Spleen (tissue), 11 donors: ENCODE measurements around the gene ANHX. TPM values are rescaled to one million over a fixed set of nuclear protein-coding genes. Genes with fewer than 3 reads are reported as not detected.

Experiments used
- DNase-seq: peaks from one replicate; pipeline ENCODE4 v3.0.0-alpha.2; 2020
- H3K27ac ChIP-seq, 8 donors: fragments of 200-600 bp; sonication (generic) in 7 of 8; 1 replicate in 4 of 8; 2 replicates in 4 of 8; pipeline versions ENCODE4 v1.5.0 to v1.8.0; 2016 to 2021; ENCODE audit warnings: inconsistent platforms in 4 of 8, mild to moderate bottlenecking in 4 of 8, moderate library complexity in 1 of 8
- H3K27me3 ChIP-seq, 7 donors: fragments of 200-600 bp; sonication (generic) in 6 of 7; replicated peaks in 1 of 7; 1 replicate in 4 of 7; 2 replicates in 3 of 7; pipeline versions ENCODE4 v1.5.0 to v1.8.0; 2016 to 2021; ENCODE audit warnings: inconsistent platforms in 3 of 7, mild to moderate bottlenecking in 1 of 7
- H3K36me3 ChIP-seq, 6 donors: fragments of 200-600 bp; sonication (generic) in 5 of 6; 1 replicate in 4 of 6; 2 replicates in 2 of 6; pipeline versions ENCODE4 v1.5.0 to v1.8.0; 2016 to 2021; ENCODE audit warnings: inconsistent platforms in 2 of 6
- H3K4me1 ChIP-seq, 6 donors: fragments of 200-600 bp; sonication (generic) in 5 of 6; 1 replicate in 3 of 6; 2 replicates in 3 of 6; pipeline versions ENCODE4 v1.5.0 to v1.8.0; 2016 to 2021; ENCODE audit warnings: inconsistent platforms in 3 of 6
- H3K4me3 ChIP-seq, 8 donors: fragments of 200-600 bp; sonication (generic) in 7 of 8; 1 replicate in 4 of 8; 2 replicates in 4 of 8; pipeline versions ENCODE4 v1.5.0 to v1.8.0; 2016 to 2021; ENCODE audit warnings: inconsistent platforms in 4 of 8, mild to moderate bottlenecking in 4 of 8, moderate library complexity in 2 of 8
- H3K9me3 ChIP-seq, 8 donors: fragments of 200-600 bp; sonication (generic) in 7 of 8; 1 replicate in 4 of 8; 2 replicates in 4 of 8; pipeline versions ENCODE4 v1.5.0 to v1.8.0; 2016 to 2021; ENCODE audit warnings: inconsistent platforms in 4 of 8
- POLR2A ChIP-seq, 3 donors: fragments of 450-650 bp; IDR thresholded peaks; one replicate each; pipeline ENCODE4 v1.5.1; 2017; ENCODE audit warnings: antibody characterized with exemption in 3 of 3, mild to moderate bottlenecking in 1 of 3
- POLR2AphosphoS5 ChIP-seq, 3 donors: sonication (generic); formaldehyde crosslinking; IDR thresholded peaks; one replicate each; pipeline ENCODE4 v1.5.1; 2017; ENCODE audit warnings: antibody characterized with exemption in 3 of 3
- WGBS, 5 donors: extraction: QIAGEN DNeasy Blood & Tissue Kit in 3 of 5; methylation state at CpG; one replicate each; pipeline versions ENCODE4 v1.1.5 to v1.1.7; 2013 to 2018; 5-methylcytosine and 5-hydroxymethylcytosine counted together
- intact Hi-C: fragments of 100-400 bp; cut with DNase I; formaldehyde crosslinking; loops from one replicate; pipeline ENCODE4 v1.15.0; 2023; ENCODE audit warnings: low total_unique reads
- polyA plus RNA-seq, 3 donors: library from polyadenylated mRNA; stranded (reverse); fragments of 200-250 nt; gene quantifications; one replicate each; pipeline ENCODE4 v1.2.1, GENCODE V29; 2013
- total RNA-seq, 7 donors: library from RNA; depleted of rRNA in 3 of 7; stranded (reverse); fragments of >200 nt in 3 of 7; fragmentation: NEBNext Ultra II Directional in 4 of 7; extraction: Animal tissue kit (Norgen Biotek cat#: 25700) in 4 of 7; gene quantifications; one replicate each; pipeline versions ENCODE4 v1.1.0 to v1.2.1, GENCODE V29; 2016 to 2021
- TF ChIP-seq, protein P1 (sequence below), 11 experiments: fragments of 200-600 bp in 7 of 11; fragments of 450-650 bp in 4 of 11; sonication (generic) in 4 of 11; IDR thresholded peaks in 8 of 11; conservative IDR thresholded peaks in 3 of 11; 1 replicate in 7 of 11; 2 replicates in 4 of 11; pipeline versions ENCODE4 v1.4.0 to v1.8.0; 2016 to 2021; ENCODE audit warnings: antibody characterized with exemption in 11 of 11, inconsistent platforms in 4 of 11, mild to moderate bottlenecking in 1 of 11
- donor health status: healthy with polysubstance abuse.
- donor health status: DM: no; HTN: no; CAD: no; lungs with moderate emphysema.
- donor health status: DM: no; HTN: no; CAD: no.
- donor health status: Bipolar disorder and iron deficiency.
- donor health status: healthy.
- donor health status: DM: no; HTN: no; CAD: no.
- donor health status: DM: yes; HTN: yes; CAD: no.

Gene ANHX
- total and polyA plus RNA-seq, 10 donors: not detected

DNA sequence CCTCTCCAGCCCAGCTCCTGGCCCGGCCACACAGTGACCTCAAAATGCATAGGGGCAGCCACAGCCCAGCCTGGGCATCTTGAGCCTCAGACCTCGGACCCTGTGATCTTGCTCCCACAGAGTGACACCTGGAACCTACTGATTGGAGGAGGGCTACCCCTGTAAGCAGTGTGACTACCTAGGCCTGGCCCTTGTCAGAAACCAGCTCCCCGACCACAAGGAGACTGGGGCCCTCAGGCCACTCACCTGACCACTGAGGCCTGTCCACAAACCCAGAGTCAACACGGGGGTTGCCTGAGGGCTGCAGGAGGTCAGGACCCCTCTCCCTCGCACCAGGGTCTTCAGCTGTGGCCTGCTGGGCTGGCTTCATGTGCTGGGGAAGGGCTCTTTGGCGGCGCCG is 9.0 kb downstream of the ANHX start:
- Histone ChIP-seq H3K27ac (no peak overlapping the region), H3K9me3 (peaks cover 0 to 96% (median 29%) of the 10 kb centered on the region in 8 donors), H3K27me3 (no peaks in the 10 kb centered on the region), H3K4me1 (no peaks in the 10 kb centered on the region), H3K36me3 (no peaks in the 10 kb centered on the region), H3K4me3 (no peak overlapping the region)
- 75 to 85% (median 84%) methylated on average over 5 to 8 of the region's 8 CpGs for WGBS, 5 donors
- TF ChIP-seq, protein P1, sequence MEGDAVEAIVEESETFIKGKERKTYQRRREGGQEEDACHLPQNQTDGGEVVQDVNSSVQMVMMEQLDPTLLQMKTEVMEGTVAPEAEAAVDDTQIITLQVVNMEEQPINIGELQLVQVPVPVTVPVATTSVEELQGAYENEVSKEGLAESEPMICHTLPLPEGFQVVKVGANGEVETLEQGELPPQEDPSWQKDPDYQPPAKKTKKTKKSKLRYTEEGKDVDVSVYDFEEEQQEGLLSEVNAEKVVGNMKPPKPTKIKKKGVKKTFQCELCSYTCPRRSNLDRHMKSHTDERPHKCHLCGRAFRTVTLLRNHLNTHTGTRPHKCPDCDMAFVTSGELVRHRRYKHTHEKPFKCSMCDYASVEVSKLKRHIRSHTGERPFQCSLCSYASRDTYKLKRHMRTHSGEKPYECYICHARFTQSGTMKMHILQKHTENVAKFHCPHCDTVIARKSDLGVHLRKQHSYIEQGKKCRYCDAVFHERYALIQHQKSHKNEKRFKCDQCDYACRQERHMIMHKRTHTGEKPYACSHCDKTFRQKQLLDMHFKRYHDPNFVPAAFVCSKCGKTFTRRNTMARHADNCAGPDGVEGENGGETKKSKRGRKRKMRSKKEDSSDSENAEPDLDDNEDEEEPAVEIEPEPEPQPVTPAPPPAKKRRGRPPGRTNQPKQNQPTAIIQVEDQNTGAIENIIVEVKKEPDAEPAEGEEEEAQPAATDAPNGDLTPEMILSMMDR (IDR thresholded peaks at IDR 0.05 in 8 of 11, conservative IDR thresholded peaks at IDR 0.05 in 3 of 11): no peak
- TF ChIP-seq POLR2A (IDR thresholded peaks at IDR 0.05) (no peak), POLR2AphosphoS5 (IDR thresholded peaks at IDR 0.05) (no peak)
- intact Hi-C loops: no loop called here
- no peak for DNase-seq

DNA sequence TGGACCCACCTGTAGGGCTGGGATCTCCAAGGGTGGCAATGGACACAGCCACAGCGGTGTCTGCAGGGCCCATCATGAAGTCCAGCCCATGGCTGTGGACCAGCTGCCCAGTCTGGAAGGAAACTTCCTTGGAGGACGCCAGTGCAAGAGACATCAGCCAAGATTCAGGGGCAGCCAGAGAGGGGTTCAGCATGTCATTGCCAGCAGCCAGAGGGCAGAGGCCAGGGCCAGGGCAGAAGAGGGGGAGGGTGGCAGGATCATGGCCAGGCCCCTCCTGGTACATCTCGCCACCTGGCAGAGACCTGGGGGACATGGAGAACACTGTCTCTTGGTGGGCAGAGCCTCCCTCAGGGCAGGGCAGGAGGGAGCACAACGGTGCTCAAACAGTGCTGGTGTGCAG is 10.2 kb downstream of the ANHX start:
- Histone ChIP-seq H3K27ac (no peak overlapping the region), H3K9me3 (peaks cover 0 to 96% (median 37%) of the 10 kb centered on the region in 8 donors), H3K36me3 (no peaks in the 10 kb centered on the region), H3K4me1 (no peaks in the 10 kb centered on the region), H3K4me3 (no peak overlapping the region), H3K27me3 (no peaks in the 10 kb centered on the region)
- DNase-seq: no peak
- TF ChIP-seq, protein P1 (IDR thresholded peaks at IDR 0.05 in 8 of 11, conservative IDR thresholded peaks at IDR 0.05 in 3 of 11): no peak
- TF ChIP-seq POLR2A (IDR thresholded peaks at IDR 0.05) (no peak), POLR2AphosphoS5 (IDR thresholded peaks at IDR 0.05) (no peak)
- intact Hi-C loops: no loop called here
- 74 to 87% (median 83%) methylated on average over 2 to 4 of the region's 4 CpGs for WGBS, 5 donors

DNA sequence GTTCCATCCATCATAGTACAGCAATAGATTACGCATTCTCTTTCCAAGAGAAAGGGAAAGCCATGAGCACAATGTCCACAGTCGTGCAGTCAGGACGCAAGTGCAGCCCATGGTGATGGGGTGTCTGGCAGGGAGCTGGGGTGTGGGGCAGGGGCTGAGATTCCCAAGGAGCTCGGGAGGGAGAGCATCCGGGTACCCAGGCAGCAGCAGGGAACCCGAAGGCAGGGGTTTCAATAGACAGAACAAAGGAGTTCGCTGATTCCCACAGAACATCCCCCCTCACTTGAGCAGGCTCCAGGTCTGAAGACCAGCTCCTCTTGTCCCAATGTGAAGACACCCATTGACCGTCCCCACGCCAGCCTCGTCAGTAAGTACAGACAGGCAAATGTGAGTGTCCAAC is 13.5 kb downstream of the ANHX start:
- Histone ChIP-seq H3K36me3 (no peaks in the 10 kb centered on the region), H3K4me3 (no peak overlapping the region), H3K4me1 (no peaks in the 10 kb centered on the region), H3K27me3 (no peaks in the 10 kb centered on the region), H3K9me3 (peaks cover 0 to 98% (median 69%) of the 10 kb centered on the region in 8 donors), H3K27ac (no peak overlapping the region)
- WGBS, 5 donors: 83 to 92% (median 86%) methylated on average over 9 to 10 of the region's 10 CpGs
- intact Hi-C loops: no loop called here
- no peak for DNase-seq
- TF ChIP-seq, protein P1 (IDR thresholded peaks at IDR 0.05 in 8 of 11, conservative IDR thresholded peaks at IDR 0.05 in 3 of 11): no peak
- TF ChIP-seq POLR2A (IDR thresholded peaks at IDR 0.05) (no peak), POLR2AphosphoS5 (IDR thresholded peaks at IDR 0.05) (no peak)

DNA sequence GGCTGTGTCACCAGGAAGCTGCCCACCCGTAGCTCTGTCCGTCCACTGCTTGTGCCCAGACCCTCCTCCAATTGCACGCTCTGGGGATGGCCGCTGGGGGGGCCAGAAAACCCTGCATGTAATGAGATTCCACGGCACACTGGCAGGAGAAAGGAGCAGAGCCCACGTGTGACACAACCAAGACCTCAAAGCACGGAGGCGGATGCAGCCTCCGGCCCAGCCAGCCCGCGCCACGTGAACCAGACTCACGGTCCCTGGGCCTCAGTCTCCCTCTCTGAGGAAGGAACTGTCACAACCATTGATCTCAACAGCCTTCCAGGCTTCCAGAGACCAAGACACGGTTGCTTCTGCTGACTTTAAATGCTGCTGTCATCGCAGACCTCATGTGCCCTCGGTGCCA is 14.4 kb downstream of the ANHX start:
- WGBS, 5 donors: 76 to 87% (median 85%) methylated on average over 12 to 16 of the region's 16 CpGs
- peaks cover 0 to 98% (median 76%) of the 10 kb centered on the region in 8 donors for H3K9me3 ChIP-seq
- H3K27ac ChIP-seq: no peak overlapping the region
- H3K4me1 ChIP-seq: no peaks in the 10 kb centered on the region
- intact Hi-C loops: no loop called here
- H3K27me3 ChIP-seq: peaks cover 0 to 7% (median 0%) of the 10 kb centered on the region in 7 donors
- H3K4me3 ChIP-seq: no peak overlapping the region
- TF ChIP-seq, protein P1 (IDR thresholded peaks at IDR 0.05 in 8 of 11, conservative IDR thresholded peaks at IDR 0.05 in 3 of 11): no peak
- no peaks in the 10 kb centered on the region for H3K36me3 ChIP-seq
- DNase-seq: no peak
